ENCODE measurements around the gene EIF4E2.

- no peak for TF ChIP-seq CTCF (IDR thresholded peaks at IDR 0.05)
- no peak for TF ChIP-seq POLR2A (IDR thresholded peaks at IDR 0.05)
Measured at GRCh38 chr2:232586943-232587505, 36.5 kb downstream of the EIF4E2 start.

Measured in right lobe of liver (tissue), 4 donors.